H1 (cell line): Measurements from ENCODE around the gene KIAA1755.

Source experiments
- CHD1 ChIP-seq: IDR thresholded peaks from 2 replicates; pipeline ENCODE4 v1.6.1; 2012; ENCODE audit warnings: low read depth, low read length, improper control_type of control experiment
- EZH2 ChIP-seq: fragments of 200-600 bp; sonication (generic); IDR thresholded peaks from 2 replicates; pipeline ENCODE4 v1.7.1; 2012; ENCODE audit warnings: low read depth, mild to moderate bottlenecking, moderate library complexity, low read length, inconsistent platforms; ENCODE audit not compliant: severe bottlenecking
- RAD21 ChIP-seq, 2 experiments: IDR thresholded peaks in 1 of 2; conservative IDR thresholded peaks in 1 of 2; 2 replicates each; pipeline ENCODE4 v1.6.1; 2011; ENCODE audit warnings: low read depth in 2 of 2, low read length in 2 of 2, improper control_type of control experiment in 1 of 2, inconsistent platforms in 1 of 2, mild to moderate bottlenecking in 1 of 2, moderate library complexity in 1 of 2
- RFX5 ChIP-seq: IDR thresholded peaks from 2 replicates; pipeline ENCODE4 v1.6.1; 2011; ENCODE audit warnings: low read depth, low read length, improper control_type of control experiment, borderline replicate concordance
- RXRA ChIP-seq: IDR thresholded peaks from 2 replicates; pipeline ENCODE4 v1.6.1; 2011; ENCODE audit warnings: low read depth, mild to moderate bottlenecking, low read length, moderate library complexity; ENCODE audit not compliant: insufficient read depth
- SP4 ChIP-seq: IDR thresholded peaks from 2 replicates; pipeline ENCODE4 v1.6.1; 2012; ENCODE audit warnings: low read length, inconsistent platforms
- TEAD4 ChIP-seq: IDR thresholded peaks from 2 replicates; pipeline ENCODE4 v1.6.1; 2012; ENCODE audit warnings: low read depth, low read length, inconsistent platforms, mixed read lengths
- TF ChIP-seq, protein P1 (sequence below), 3 experiments: IDR thresholded peaks; 1 replicate in 2 of 3; 2 replicates in 1 of 3; pipeline versions ENCODE4 v1.5.1 to v1.6.1; 2011; ENCODE audit warnings: low read length in 3 of 3, mild to moderate bottlenecking in 3 of 3, inconsistent platforms in 2 of 3, low read depth in 1 of 3, moderate library complexity in 1 of 3; ENCODE audit not compliant: insufficient read depth in 1 of 3; ENCODE audit errors: control extremely low read depth in 1 of 3

DNA sequence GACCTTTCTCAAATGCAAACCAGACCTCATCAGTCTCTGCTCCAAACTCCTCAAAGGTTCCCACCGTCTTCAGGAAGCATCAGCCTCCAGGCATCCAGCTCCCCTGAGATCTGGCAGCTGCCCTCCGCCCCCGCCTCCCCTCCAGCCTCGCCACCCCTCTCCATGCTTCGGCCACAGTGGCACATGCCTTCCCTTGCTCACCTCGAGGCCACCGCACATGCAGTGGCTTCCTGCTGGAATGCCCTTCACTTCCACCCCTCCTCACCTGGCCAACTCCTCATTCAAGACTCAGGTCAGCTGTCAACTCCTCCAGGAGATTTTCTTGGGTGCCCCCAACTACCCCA, 13.4 kb downstream of the KIAA1755 start:
- TF ChIP-seq SP4 (no peak), EZH2 (no peak), RFX5 (no peak), RXRA (no peak), CHD1 (no peak), TEAD4 (no peak), RAD21 (IDR thresholded peaks at IDR 0.05 in 1 of 2, conservative IDR thresholded peaks at IDR 0.05 in 1 of 2; ENCODE audit: low read depth in 2 of 2, low read length in 2 of 2) (no peak)
- TF ChIP-seq, protein P1, sequence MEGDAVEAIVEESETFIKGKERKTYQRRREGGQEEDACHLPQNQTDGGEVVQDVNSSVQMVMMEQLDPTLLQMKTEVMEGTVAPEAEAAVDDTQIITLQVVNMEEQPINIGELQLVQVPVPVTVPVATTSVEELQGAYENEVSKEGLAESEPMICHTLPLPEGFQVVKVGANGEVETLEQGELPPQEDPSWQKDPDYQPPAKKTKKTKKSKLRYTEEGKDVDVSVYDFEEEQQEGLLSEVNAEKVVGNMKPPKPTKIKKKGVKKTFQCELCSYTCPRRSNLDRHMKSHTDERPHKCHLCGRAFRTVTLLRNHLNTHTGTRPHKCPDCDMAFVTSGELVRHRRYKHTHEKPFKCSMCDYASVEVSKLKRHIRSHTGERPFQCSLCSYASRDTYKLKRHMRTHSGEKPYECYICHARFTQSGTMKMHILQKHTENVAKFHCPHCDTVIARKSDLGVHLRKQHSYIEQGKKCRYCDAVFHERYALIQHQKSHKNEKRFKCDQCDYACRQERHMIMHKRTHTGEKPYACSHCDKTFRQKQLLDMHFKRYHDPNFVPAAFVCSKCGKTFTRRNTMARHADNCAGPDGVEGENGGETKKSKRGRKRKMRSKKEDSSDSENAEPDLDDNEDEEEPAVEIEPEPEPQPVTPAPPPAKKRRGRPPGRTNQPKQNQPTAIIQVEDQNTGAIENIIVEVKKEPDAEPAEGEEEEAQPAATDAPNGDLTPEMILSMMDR (IDR thresholded peaks at IDR 0.05; ENCODE audit: control extremely low read depth in 1 of 3, insufficient read depth in 1 of 3, low read depth in 1 of 3, low read length in 3 of 3) = no peak
